ENCODE results near the gene SLC9A9. TPM values are rescaled to one million over a fixed set of nuclear protein-coding genes. Genes with fewer than 3 reads are reported as not detected.

SLC9A9 gene
- total and polyA plus RNA-seq, 2 of the 8 experiments (the other 6 are each of a cell fraction or from before 2014, with no cell fraction given): 0.48 to 1.1 TPM

DNA sequence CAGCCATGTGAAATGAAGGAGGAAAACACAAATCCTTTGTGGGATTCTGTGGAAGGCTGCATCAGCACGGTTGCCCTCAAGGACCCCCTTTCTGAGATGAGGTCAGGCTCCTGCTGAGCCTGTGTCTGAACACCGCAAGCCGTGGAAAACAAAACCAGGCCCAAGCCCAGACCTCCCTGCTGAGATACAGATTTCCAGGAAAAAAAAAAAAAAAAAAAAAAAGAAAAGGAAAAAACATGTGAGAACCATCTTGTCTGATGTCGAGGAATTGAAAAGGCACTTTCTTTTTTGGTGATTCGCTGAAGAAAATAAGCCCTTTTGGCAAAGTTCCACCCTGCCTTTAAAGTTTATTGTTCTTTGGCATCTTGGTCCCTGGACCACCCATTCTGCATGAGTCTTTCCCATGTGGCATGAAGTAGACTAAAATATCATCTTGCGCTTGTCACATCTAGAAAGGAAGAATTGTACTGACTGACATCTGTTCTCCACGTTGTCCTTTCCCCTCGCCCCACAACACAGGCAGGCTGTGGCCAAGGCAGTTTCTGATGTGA is 611.1 kb downstream of the SLC9A9 start (continued):
- TF ChIP-seq RNF2 (IDR thresholded peaks at IDR 0.05; ENCODE audit: borderline replicate concordance, low read depth, low read length, missing control alignments, poor library complexity, severe bottlenecking) (no peak), EGR1 (IDR thresholded peaks at IDR 0.05; ENCODE audit: borderline replicate concordance, low read depth, low read length) (no peak)
